Measurements from ENCODE around the gene MBNL1.

DNA sequence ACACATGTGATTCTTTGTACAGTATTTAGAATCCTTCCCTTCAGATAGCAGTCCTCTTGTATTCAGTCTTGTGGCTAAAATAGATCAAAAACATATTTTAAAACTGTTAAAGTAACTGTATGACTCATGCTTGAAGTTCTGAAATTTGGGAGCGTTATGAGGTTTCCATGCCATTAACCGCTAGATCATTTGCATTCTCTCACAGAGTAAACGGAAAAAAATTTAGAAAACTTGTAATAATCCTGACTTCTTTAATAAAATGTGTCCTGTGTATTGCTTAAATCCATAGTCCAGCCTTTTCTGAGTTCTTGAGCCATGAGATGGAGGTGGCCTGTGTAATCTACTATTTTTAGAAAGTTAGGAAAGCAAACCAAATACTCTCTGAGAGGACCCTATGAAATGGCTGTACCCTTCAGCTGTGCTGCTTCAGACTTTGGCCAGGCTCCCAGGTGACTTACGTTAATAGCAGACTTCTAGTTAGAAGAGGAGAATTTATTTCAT, 33.8 kb downstream of the MBNL1 start:
- TF ChIP-seq, protein P1, sequence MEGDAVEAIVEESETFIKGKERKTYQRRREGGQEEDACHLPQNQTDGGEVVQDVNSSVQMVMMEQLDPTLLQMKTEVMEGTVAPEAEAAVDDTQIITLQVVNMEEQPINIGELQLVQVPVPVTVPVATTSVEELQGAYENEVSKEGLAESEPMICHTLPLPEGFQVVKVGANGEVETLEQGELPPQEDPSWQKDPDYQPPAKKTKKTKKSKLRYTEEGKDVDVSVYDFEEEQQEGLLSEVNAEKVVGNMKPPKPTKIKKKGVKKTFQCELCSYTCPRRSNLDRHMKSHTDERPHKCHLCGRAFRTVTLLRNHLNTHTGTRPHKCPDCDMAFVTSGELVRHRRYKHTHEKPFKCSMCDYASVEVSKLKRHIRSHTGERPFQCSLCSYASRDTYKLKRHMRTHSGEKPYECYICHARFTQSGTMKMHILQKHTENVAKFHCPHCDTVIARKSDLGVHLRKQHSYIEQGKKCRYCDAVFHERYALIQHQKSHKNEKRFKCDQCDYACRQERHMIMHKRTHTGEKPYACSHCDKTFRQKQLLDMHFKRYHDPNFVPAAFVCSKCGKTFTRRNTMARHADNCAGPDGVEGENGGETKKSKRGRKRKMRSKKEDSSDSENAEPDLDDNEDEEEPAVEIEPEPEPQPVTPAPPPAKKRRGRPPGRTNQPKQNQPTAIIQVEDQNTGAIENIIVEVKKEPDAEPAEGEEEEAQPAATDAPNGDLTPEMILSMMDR (IDR thresholded peaks at IDR 0.05), result no peak
- TF ChIP-seq EZH2 (IDR thresholded peaks at IDR 0.05), result no peak
- no peak for TF ChIP-seq EZH2phosphoT487 (IDR thresholded peaks at IDR 0.05)

Measured in neural progenitor cell (in vitro differentiated cells).